NB4 (cell line): Measurements from ENCODE around the gene INF2.

Experiments
- MYC ChIP-seq: IDR thresholded peaks from 2 replicates; pipeline ENCODE4 v1.6.1; 2011; ENCODE audit warnings: low read depth, low read length
- POLR2A ChIP-seq: IDR thresholded peaks from 2 replicates; pipeline ENCODE4 v1.6.1; 2011; ENCODE audit warnings: mild to moderate bottlenecking; ENCODE audit not compliant: insufficient read length; ENCODE audit errors: extremely low read depth
- TF ChIP-seq, protein P1 (sequence below): IDR thresholded peaks from one replicate; pipeline ENCODE4 v1.5.1; 2012; ENCODE audit warnings: low read depth, low read length
- TF ChIP-seq, protein P2 (sequence below): IDR thresholded peaks from 2 replicates; pipeline ENCODE4 v1.6.1; 2011; ENCODE audit warnings: low read depth, low read length

DNA sequence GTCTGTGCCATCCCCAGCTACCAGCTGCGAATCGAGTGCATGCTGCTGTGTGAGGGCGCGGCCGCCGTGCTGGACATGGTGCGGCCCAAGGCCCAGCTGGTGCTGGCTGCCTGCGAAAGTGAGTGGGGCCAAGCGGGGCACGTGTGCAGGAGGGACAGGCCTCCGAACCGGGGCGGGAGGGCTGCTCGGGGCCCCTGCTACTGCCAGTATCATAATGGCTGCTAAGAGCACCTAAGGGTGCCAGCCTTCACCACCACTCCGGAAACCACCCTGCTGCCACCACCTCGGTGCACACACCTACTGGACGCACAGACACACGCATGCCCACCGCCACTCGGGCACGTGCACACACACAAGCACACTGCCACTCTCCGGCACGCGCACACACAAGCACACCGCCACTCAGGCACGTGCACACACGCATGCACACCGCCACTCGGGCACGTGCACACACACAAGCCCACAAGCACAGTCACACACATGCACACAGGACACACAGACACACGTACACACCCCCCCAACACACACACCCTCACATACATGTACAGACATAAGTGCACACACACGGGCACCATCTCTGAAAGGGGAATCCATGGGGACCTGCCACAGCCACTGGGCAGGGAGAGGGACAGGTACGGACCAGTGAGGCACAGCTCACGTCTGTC, 20.8 kb downstream of the INF2 start:
- TF ChIP-seq, protein P1, sequence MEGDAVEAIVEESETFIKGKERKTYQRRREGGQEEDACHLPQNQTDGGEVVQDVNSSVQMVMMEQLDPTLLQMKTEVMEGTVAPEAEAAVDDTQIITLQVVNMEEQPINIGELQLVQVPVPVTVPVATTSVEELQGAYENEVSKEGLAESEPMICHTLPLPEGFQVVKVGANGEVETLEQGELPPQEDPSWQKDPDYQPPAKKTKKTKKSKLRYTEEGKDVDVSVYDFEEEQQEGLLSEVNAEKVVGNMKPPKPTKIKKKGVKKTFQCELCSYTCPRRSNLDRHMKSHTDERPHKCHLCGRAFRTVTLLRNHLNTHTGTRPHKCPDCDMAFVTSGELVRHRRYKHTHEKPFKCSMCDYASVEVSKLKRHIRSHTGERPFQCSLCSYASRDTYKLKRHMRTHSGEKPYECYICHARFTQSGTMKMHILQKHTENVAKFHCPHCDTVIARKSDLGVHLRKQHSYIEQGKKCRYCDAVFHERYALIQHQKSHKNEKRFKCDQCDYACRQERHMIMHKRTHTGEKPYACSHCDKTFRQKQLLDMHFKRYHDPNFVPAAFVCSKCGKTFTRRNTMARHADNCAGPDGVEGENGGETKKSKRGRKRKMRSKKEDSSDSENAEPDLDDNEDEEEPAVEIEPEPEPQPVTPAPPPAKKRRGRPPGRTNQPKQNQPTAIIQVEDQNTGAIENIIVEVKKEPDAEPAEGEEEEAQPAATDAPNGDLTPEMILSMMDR, result no peak
- TF ChIP-seq POLR2A, result no peak
- TF ChIP-seq, protein P2, sequence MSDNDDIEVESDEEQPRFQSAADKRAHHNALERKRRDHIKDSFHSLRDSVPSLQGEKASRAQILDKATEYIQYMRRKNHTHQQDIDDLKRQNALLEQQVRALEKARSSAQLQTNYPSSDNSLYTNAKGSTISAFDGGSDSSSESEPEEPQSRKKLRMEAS, result no peak
- TF ChIP-seq MYC, result no peak
